Right lobe of liver (tissue), 6 donors: Measurements from ENCODE around the gene RASSF5. TPM values are rescaled to one million over a fixed set of nuclear protein-coding genes. Genes with fewer than 3 reads are reported as not detected.

Source experiments
- ATAC-seq, 4 donors: fragments of 200-7000 bp; cut with Tn5 transposase; one replicate each; pipeline ENCODE4 v1.9.1; 2020; ENCODE audit warnings: mild to moderate bottlenecking in 4 of 4, moderate library complexity in 4 of 4
- DNase-seq, 3 donors: peaks; one replicate each; pipeline ENCODE4 v3.0.0-alpha.2; 2020
- H3K27ac ChIP-seq, 3 donors: fragments of 200-600 bp; one replicate each; pipeline ENCODE4 v1.8.0; 2022
- H3K27me3 ChIP-seq, 2 donors: fragments of 200-600 bp; one replicate each; pipeline ENCODE4 v1.8.0; 2022
- H3K36me3 ChIP-seq, 4 donors: fragments of 200-600 bp; sonication (generic) in 1 of 4; one replicate each; pipeline versions ENCODE4 v1.5.1 to v1.8.0; 2017 to 2022; ENCODE audit warnings: control low read depth in 1 of 4
- H3K4me1 ChIP-seq, 4 donors: fragments of 200-600 bp; sonication (generic) in 1 of 4; one replicate each; pipeline versions ENCODE4 v1.5.1 to v1.8.0; 2017 to 2022; ENCODE audit warnings: control low read depth in 1 of 4
- H3K4me3 ChIP-seq, 3 donors: fragments of 200-600 bp; one replicate each; pipeline ENCODE4 v1.8.0; 2022
- H3K9me3 ChIP-seq, 4 donors: fragments of 200-600 bp; sonication (generic) in 1 of 4; one replicate each; pipeline versions ENCODE4 v1.5.1 to v1.8.0; 2017 to 2022; ENCODE audit warnings: control low read depth in 1 of 4
- POLR2A ChIP-seq: fragments of 450-650 bp; IDR thresholded peaks from one replicate; pipeline ENCODE4 v1.6.1; 2017; ENCODE audit warnings: antibody characterized with exemption, mild to moderate bottlenecking
- WGBS: methylation state at CpG from one replicate; pipeline ENCODE4 v1.1.6; 2018; ENCODE audit warnings: low coverage, low lambda C conversion rate; ENCODE audit not compliant: insufficient coverage; ENCODE audit errors: missing lambda C conversion rate; 5-methylcytosine and 5-hydroxymethylcytosine counted together
- intact Hi-C, 2 donors: fragments of 100-400 bp; cut with DNase I; formaldehyde crosslinking; loops; one replicate each; pipeline versions ENCODE4 v1.11.2 to v1.14.1; 2022
- total RNA-seq, 6 experiments: library from RNA; depleted of rRNA in 2 of 6; stranded (reverse); fragments of >200 nt in 2 of 6; fragmentation: NEBNext Ultra II Directional in 3 of 6; extraction: Animal tissue kit (Norgen Biotek cat#: 25700) in 3 of 6; gene quantifications; one replicate each; pipeline versions ENCODE4 v1.1.0 to v1.2.4, GENCODE V29; 2016 to 2023
- TF ChIP-seq, protein P1 (sequence below), 4 donors: fragments of 200-600 bp in 3 of 4; fragments of 450-650 bp in 1 of 4; IDR thresholded peaks; one replicate each; pipeline versions ENCODE4 v1.5.1 to v1.8.0; 2016 to 2022; ENCODE audit warnings: antibody characterized with exemption in 4 of 4, mild to moderate bottlenecking in 2 of 4
- donor health status: DM: no; HTN: yes; CAD: no.
- donor health status: DM: no; HTN: no; CAD: no.
- donor health status: DM: no; HTN: no; CAD: no.
- donor health status: DM: no; HTN: yes; CAD: no.
- donor health status: DM: no; HTN: yes; CAD: no.

Gene RASSF5
- total RNA-seq, 6 experiments from 2014 or later: 8.1 to 18.8 (median 12.6) TPM

DNA sequence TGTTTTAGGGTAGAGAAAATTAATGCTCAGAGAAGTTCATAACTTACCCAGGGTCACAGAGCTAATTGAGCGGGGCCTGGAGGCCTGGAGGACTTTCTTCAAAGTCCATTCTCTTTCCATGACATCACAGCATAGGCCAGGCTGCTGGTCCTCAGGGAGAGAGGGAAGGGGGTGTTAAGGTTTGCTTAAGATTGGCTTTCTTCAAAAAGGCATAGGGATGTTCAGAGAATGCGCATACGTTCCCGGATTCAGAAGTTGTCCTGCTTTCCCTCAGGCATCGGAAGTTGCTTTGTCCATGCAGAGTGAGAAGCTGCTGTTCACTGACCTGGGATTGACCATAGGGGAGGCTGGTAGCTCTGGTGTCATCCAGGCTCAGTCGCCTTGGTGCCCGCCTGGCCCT is 25.0 kb downstream of the RASSF5 start:
- DNase-seq (no peak), ATAC-seq (no peak)
- no peak overlapping the region for H3K27ac ChIP-seq
- H3K36me3 ChIP-seq: no peaks in the 10 kb centered on the region
- no peaks in the 10 kb centered on the region for H3K4me1 ChIP-seq
- intact Hi-C loops: no loop called here
- no peaks in the 10 kb centered on the region for H3K27me3 ChIP-seq
- WGBS: 92% methylated on average over 5 of the region's 7 CpGs
- H3K9me3 ChIP-seq: no peaks in the 10 kb centered on the region
- TF ChIP-seq POLR2A: no peak
- TF ChIP-seq, protein P1, sequence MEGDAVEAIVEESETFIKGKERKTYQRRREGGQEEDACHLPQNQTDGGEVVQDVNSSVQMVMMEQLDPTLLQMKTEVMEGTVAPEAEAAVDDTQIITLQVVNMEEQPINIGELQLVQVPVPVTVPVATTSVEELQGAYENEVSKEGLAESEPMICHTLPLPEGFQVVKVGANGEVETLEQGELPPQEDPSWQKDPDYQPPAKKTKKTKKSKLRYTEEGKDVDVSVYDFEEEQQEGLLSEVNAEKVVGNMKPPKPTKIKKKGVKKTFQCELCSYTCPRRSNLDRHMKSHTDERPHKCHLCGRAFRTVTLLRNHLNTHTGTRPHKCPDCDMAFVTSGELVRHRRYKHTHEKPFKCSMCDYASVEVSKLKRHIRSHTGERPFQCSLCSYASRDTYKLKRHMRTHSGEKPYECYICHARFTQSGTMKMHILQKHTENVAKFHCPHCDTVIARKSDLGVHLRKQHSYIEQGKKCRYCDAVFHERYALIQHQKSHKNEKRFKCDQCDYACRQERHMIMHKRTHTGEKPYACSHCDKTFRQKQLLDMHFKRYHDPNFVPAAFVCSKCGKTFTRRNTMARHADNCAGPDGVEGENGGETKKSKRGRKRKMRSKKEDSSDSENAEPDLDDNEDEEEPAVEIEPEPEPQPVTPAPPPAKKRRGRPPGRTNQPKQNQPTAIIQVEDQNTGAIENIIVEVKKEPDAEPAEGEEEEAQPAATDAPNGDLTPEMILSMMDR (IDR thresholded peaks at IDR 0.05): no peak
- H3K4me3 ChIP-seq: no peak overlapping the region

DNA sequence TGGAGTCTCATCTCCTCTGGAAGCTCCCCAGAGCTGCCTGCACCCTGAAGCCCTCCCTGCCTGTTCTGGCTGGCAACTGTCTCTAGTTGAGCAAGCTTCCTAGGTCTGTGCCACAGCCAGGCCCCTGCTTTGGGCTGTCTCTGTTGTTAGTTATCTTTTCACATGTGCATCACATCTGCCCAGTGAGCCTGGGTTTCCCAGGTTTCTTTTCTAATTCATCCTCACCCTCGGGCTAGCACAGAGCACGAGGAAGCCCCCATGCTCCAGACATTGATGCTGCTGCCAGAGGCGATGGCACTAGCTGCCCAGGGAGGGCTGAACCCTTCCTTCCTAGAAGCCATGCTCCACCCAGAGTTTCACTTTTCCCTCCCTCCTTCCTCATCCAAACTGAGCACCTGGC is 27.2 kb downstream of the RASSF5 start:
- peaks cover 0 to 16% (median 2%) of the 10 kb centered on the region in 4 donors for H3K4me1 ChIP-seq
- H3K27me3 ChIP-seq: no peaks in the 10 kb centered on the region
- DNase-seq: no peak
- TF ChIP-seq POLR2A: no peak
- TF ChIP-seq, protein P1 (IDR thresholded peaks at IDR 0.05): no peak
- 93% methylated on average over 3 of the region's 3 CpGs for WGBS
- H3K9me3 ChIP-seq: no peaks in the 10 kb centered on the region
- H3K4me3 ChIP-seq: no peak overlapping the region
- ATAC-seq: peak in 1 of 4 donors; percentile 19
- H3K36me3 ChIP-seq: peaks cover 0 to 5% (median 0%) of the 10 kb centered on the region in 4 donors
- no peak overlapping the region for H3K27ac ChIP-seq
- intact Hi-C loops: no loop called here

DNA sequence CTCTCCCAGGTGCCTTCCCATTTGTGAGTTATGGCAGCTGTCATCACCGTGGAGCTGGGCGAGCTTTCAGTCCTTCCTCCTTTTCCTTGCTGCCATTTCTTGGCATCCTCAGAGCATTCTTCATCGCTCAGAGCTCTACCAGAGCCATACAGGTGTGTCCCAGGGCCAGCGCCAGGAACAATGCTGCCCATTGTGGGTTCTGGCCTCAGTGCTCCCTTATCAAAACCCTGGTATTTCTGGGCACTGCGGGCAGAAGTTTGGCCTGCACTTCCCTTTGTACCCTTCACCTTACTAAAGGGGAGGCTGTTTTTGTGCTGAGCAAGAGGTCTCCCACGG is 28.5 kb downstream of the RASSF5 start:
- H3K4me3 ChIP-seq: no peak overlapping the region
- intact Hi-C loops: no loop called here
- H3K36me3 ChIP-seq: peaks cover 0 to 5% (median 0%) of the 10 kb centered on the region in 4 donors
- 72% methylated on average over 6 of the region's 6 CpGs for WGBS
- no peak for TF ChIP-seq POLR2A
- TF ChIP-seq, protein P1 (IDR thresholded peaks at IDR 0.05): no peak
- H3K27me3 ChIP-seq: no peaks in the 10 kb centered on the region
- peaks cover 0 to 28% (median 8%) of the 10 kb centered on the region in 4 donors for H3K4me1 ChIP-seq
- no peaks in the 10 kb centered on the region for H3K9me3 ChIP-seq
- H3K27ac ChIP-seq: no peak overlapping the region
- DNase-seq: no peak
- no peak for ATAC-seq

DNA sequence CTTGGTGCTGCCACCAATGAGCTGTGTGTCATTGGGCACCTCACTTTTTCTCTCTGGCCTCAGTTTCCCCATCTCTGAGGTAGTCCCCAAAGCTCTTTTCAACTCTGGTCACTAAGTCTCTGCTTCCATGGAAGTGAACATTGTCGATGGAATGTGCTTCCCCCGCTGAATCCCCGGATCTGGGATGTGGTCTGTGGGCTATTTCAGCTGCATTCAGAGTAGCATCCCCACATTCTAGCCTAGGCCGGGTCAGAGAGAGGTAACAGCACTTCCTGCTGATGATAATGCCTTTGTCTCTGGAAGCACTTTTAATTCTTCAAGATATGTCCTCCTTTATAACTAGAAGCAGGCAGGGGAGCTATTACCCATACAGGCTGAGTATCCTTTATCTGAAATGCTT is 29.8 kb downstream of the RASSF5 start:
- no peak overlapping the region for H3K27ac ChIP-seq
- 65% methylated on average over 4 of the region's 4 CpGs for WGBS
- H3K36me3 ChIP-seq: peaks cover 0 to 5% (median 0%) of the 10 kb centered on the region in 4 donors
- TF ChIP-seq, protein P1 (IDR thresholded peaks at IDR 0.05): no peak
- TF ChIP-seq POLR2A: no peak
- intact Hi-C loops: no loop called here
- H3K9me3 ChIP-seq: no peaks in the 10 kb centered on the region
- H3K4me3 ChIP-seq: no peak overlapping the region
- ATAC-seq (no peak), DNase-seq (no peak)
- peaks cover 0 to 41% (median 14%) of the 10 kb centered on the region in 4 donors for H3K4me1 ChIP-seq
- no peaks in the 10 kb centered on the region for H3K27me3 ChIP-seq
